HG03439 (cell line): ENCODE results near the gene TAS1R1.
"Not testable (repeated sequence)": the region's sequence is repeated elsewhere in the genome, so short reads cannot be mapped to it uniquely, and the experiment has no call there.

Experiments used
- ATAC-seq: cut with Tn5 transposase; IDR thresholded peaks from one replicate; pipeline ENCODE4 v1.9.1; 2021; ENCODE audit warnings: mild to moderate bottlenecking, moderate library complexity; ENCODE audit not compliant: unreplicated experiment

Gene TAS1R1

GRCh38 chr1:6587261-6588005 is 32.3 kb downstream of the TAS1R1 start:
- ATAC-seq: no peak

GRCh38 chr1:6588128-6588892 is 33.2 kb downstream of the TAS1R1 start:
- ATAC-seq: no peak

DNA sequence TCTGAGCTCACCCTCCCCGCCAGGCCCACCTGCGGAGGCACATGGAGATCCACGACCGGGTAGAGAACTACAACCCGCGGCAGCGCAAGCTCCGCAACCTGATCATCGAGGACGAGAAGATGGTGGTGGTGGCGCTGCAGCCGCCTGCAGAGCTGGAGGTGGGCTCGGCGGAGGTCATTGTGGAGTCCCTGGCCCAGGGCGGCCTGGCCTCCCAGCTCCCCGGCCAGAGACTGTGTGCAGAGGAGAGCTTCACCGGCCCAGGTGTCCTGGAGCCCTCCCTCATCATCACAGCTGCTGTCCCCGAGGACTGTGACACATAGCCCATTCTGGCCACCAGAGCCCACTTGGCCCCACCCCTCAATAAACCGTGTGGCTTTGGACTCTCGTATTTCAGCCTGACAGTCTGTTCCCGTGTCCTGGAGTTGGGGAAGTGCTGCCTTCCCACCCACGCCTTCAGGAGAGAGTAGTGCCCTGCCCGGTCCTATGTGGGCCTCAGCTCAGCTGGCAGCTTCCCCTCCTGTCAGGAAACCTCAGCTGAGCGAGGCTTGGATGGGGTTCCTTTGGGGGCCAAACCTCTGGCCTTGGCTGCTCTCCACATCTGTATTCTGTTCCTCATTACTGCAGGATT is 33.9 kb downstream of the TAS1R1 start:
- no peak for ATAC-seq

- ATAC-seq: no peak
These were observed 34.9 kb downstream of the TAS1R1 start for GRCh38 chr1:6590046-6590445.

DNA sequence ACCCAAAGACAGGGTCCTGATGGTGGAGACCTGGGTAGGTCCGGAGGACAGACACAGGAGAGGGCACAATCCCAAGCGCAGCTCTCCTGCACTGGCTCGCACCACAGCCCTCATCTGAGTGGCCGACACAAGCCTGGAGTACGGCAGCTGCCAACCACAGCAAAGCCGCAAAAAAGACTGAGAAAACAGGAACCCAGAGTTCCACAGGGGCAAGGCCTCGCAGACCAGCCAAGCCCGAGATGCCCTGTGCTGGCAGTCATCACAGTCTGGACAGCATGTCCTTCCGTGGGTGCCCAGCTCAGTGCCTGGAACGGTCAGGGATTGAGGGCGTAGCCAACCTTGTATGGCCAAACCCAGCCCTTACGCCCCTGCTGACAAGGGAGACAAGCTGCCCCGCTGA is 36.1 kb downstream of the TAS1R1 start:
- ATAC-seq: no peak

DNA sequence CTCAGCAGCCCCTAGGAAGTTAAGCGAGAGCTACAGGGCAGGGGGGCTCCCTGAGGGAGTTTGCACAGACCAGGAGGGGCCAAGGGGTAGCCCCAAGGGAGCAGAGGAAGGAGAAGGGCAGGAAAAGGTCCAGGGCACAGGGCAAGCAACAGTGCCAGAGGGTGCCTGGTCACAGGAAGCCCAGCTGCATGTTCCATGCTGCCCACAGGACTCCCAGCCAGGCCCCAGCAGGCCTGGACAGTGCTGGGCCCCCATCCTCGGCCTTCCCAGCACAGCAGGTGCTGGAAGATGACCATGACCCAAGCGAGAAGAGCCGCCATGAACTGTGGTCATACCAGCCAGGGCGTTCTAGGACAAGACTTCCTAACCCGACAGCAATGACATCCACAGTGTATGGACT is 36.5 kb downstream of the TAS1R1 start:
- ATAC-seq: no peak

GRCh38 chr1:6592441-6592840 is 37.3 kb downstream of the TAS1R1 start:
- ATAC-seq: no peak

DNA sequence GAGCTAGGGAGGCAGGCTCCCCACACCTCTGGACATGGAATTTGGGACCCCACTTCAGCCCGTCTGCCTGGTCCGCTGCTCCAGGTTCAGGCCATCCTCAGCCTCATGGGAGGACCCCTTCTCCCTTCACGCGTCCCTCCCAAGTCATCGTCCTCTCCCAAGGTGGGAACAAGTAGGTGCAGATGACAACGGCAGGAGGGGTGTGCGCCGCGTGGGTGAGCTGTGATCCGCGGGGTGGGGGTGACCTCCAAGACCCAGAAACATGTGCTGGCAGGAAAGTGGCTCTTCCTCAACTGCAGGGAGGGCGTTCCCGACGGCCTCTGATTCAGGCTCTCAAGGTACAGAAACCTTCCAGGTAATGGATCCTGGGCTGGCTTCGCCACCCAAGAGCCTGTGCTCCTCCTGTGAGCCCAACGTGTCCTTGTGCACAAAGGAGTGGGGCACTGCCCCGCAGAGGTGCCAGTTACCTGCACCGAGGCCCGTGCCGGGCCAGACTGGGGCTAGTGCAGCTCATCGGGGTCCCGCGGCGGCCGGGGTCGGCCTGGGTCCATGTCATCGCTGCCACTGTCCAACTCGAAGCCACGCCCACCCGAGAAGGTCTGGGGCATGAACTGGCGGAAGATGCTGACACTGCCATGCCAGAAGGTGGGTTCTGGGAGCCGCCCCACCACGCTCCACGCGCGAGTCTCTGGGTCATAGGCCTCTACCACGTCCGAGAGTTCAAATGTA is 37.9 kb downstream of the TAS1R1 start:
- ATAC-seq: no peak

GRCh38 chr1:6593810-6594209 is 38.7 kb downstream of the TAS1R1 start:
- ATAC-seq: no peak

GRCh38 chr1:6594977-6595740 is 40.1 kb downstream of the TAS1R1 start:
- ATAC-seq: no peak

DNA sequence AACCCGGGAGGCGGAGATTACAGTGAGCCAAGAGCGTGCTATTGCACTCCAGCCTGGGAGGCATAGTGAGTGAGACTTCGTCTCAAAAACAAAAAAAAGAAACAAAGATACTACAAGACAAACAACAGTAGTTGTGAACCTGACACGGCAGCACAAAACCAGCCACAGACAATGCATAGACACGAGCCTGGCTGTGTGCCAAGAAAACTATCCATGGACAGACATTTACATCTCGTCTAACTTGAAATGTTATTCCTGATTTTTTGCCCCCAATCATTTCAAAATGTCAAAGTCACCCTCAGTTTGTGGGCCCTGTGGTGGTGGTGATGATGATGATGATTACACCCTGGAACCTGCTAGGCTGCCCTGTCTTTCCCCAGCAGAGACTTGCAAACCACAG is 41.2 kb downstream of the TAS1R1 start:
- no peak for ATAC-seq

DNA sequence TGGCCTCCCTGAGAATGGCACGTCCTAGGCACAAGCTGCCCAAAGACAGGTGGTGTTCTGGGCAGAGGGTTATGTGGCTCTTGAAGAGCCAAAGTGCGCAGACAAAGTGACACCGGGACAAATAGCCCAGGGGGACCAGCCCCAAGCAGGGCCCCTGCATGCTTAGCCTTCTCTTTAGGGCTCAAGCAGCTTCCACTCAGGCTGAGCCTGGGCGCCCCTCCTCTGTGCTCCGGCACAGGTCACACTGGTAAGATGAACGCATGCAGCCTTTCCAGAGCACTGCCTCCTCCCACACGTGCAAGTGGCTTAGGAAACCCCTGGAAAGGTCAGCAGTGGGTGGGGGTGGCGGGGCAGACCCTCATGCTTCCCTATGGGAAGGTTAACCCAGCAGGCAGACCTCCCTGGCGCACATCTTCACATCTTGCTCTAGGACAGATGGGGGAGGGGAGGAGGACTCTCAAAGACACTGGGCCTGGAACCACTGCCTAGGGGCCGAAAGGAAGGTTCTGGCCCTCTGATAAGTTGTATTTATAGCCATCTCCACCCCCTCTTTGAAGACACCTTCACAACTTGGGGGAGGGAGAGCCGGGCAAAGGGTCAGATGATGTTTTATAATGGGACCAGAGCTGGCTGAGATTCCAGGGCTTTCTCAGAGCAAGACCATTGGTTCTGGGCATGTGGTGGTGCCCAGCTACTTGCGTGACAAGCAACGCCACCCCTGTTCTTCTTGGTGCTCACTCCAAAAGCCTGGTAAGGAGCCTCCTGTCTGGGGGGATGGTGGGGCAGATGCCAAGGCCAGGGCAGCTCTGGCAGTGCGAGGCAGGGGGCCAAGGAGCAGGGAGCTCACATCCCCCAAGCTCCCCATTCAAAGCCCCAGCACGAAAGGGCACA is 42.0 kb downstream of the TAS1R1 start:
- ATAC-seq: no peak

GRCh38 chr1:6597777-6598131 is 42.6 kb downstream of the TAS1R1 start:
- ATAC-seq: no peak

DNA sequence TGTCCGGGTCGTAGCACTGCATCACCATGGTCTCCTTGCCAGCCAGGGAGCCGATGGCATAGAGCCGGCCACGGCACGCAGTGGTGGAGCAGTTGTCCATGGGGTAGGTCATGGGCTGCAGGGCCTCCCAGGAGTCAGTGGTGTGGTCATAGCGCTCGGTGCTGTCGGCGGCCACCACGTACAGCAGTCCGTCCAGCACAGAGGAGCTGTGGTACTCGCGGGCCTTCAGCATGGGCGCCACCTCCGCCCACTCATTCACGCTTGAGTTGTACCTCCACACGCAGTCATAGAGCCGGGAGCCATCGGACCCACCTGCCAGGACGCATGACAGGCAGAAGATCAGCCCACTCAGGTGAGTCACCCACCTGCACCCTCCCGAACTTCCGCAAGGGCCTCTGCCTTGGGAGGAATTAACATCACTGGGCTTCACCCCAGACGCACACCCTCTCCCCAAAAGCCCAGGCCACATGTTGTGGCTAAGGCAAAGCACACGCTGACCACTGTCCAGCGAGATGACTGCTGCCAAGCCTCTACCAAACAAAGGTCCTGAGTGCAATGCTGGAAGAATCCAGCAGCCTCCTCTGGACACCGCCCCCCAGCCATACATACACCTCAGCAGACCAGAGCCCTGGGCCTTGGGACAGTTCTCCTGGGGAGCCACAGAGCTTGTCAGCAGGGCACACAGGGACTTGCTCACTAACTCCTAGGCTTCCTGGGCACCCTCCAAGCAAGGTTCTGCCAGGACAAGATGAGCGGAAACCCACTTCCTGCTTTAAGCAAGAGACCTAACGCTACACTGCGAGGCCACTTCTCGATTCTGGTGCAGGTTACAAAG is 44.3 kb downstream of the TAS1R1 start:
- ATAC-seq: no peak

DNA sequence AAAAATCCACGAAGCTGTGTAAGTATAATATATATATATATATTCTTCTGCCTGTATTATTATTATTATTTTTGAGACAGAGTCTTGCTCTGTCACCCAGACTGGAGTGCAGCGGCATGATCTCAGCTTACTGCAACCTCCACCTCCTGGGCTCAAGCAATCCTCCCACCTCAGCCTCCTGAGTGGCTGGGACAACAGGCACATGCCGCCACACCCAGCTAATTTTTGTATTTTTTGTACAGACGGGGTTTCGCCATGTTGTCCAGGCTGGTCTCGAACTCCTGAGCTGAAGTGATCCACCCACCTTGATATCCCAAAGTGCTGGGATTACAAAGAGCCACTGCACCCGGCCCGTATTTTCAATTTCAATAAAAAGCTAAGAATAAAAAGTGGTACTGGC is 44.9 kb downstream of the TAS1R1 start:
- ATAC-seq: not testable (repeated sequence)

GRCh38 chr1:6600410-6601048 is 45.4 kb downstream of the TAS1R1 start:
- peak; percentile 1 for ATAC-seq

GRCh38 chr1:6601049-6601922 is 46.2 kb downstream of the TAS1R1 start:
- ATAC-seq: peak; percentile 40
